Hippocampal formation (tissue), 2 donors: ENCODE measurements around the gene HRAS.

Source experiments
- DNase-seq, 2 donors: peaks; one replicate each; lab custom pipeline; 2025; lab: John Stamatoyannopoulos, UW

HRAS gene

GRCh38 chr11:507727-508515, 27.5 kb downstream of the HRAS start:
- no peak for DNase-seq

- DNase-seq, result peak; percentile 92 to 99
Observed at GRCh38 chr11:506995-507726, 28.2 kb downstream of the HRAS start, which contains the start of gene RNH1. Gene RNH1, minus strand, starts transcription at chr11:507242. Its CDS starts 5,080 bp downstream, at chr11:502162.

GRCh38 chr11:506238-506994, 29.0 kb downstream of the HRAS start:
- peak; percentile 90 to 97 for DNase-seq

- no peak for DNase-seq
Observed at GRCh38 chr11:504994-505344, 30.4 kb downstream of the HRAS start.

- DNase-seq, result no peak
Observed at GRCh38 chr11:504053-504993, 31.1 kb downstream of the HRAS start.

GRCh38 chr11:503179-503981, 32.0 kb downstream of the HRAS start:
- peak; percentile 56 to 89 for DNase-seq

GRCh38 chr11:502288-503178, 32.8 kb downstream of the HRAS start:
- no peak for DNase-seq

GRCh38 chr11:501683-502287, 33.6 kb downstream of the HRAS start:
- DNase-seq, result no peak

GRCh38 chr11:501001-501682, 34.2 kb downstream of the HRAS start:
- DNase-seq, result no peak

- DNase-seq, result no peak
Observed at GRCh38 chr11:499201-500076, 35.9 kb downstream of the HRAS start.

- DNase-seq, result no peak
Observed at GRCh38 chr11:498297-499181, 36.8 kb downstream of the HRAS start.

GRCh38 chr11:497565-498296, 37.6 kb downstream of the HRAS start:
- no peak for DNase-seq

- DNase-seq, result no peak
Observed at GRCh38 chr11:496834-497564, 38.4 kb downstream of the HRAS start.

GRCh38 chr11:495537-495931, 39.8 kb downstream of the HRAS start:
- DNase-seq, result no peak
